Stimulated activated CD8-positive, alpha-beta memory T cell treated with anti-CD3 and anti-CD28 coated beads, Interleukin-4, amount 100 ng/mL, for 24 hours (primary cell): Measurements from ENCODE around the gene GPX4.

ENCODE experiments used
- DNase-seq: peaks from one replicate; pipeline ENCODE4 v3.0.0-alpha.2; 2020; ENCODE audit warnings: low read depth

The GPX4 gene

GRCh38 chr19:1102407-1103131 is 1.2 kb upstream of the GPX4 start:
- DNase-seq, result peak; percentile 61

GRCh38 chr19:1103132-1103707 is 574 bp upstream of the GPX4 start:
- DNase-seq, result no peak

- peak; percentile 66 for DNase-seq
These were observed 665 bp downstream of the GPX4 start for GRCh38 chr19:1104311-1105007.

GRCh38 chr19:1105008-1105872 is 1.4 kb downstream of the GPX4 start:
- no peak for DNase-seq

- DNase-seq, result no peak
These were observed 2.4 kb downstream of the GPX4 start for GRCh38 chr19:1105873-1106840.

- DNase-seq, result no peak
These were observed 3.3 kb downstream of the GPX4 start for GRCh38 chr19:1106841-1107660.

GRCh38 chr19:1107661-1108261 is 4.0 kb downstream of the GPX4 start:
- no peak for DNase-seq

- DNase-seq, result no peak
These were observed 4.7 kb downstream of the GPX4 start for GRCh38 chr19:1108291-1109031.

GRCh38 chr19:1109032-1109551 is 5.3 kb downstream of the GPX4 start:
- DNase-seq, result no peak

GRCh38 chr19:1109697-1110671 is 6.2 kb downstream of the GPX4 start:
- DNase-seq, result no peak

- no peak for DNase-seq
These were observed 7.2 kb downstream of the GPX4 start for GRCh38 chr19:1110809-1111640.

GRCh38 chr19:1111641-1112267 is 8.0 kb downstream of the GPX4 start:
- DNase-seq, result no peak

GRCh38 chr19:1112268-1113029 is 8.7 kb downstream of the GPX4 start:
- no peak for DNase-seq

- DNase-seq, result peak; percentile 86
These were observed 9.5 kb downstream of the GPX4 start for GRCh38 chr19:1113030-1113985.
